Measurements from ENCODE around the gene FBN1. TPM values are rescaled to one million over a fixed set of nuclear protein-coding genes. Genes with fewer than 3 reads are reported as not detected.

The FBN1 gene
- total RNA-seq, 2 experiments from 2014 or later, result 0.35 to 0.41 TPM

DNA sequence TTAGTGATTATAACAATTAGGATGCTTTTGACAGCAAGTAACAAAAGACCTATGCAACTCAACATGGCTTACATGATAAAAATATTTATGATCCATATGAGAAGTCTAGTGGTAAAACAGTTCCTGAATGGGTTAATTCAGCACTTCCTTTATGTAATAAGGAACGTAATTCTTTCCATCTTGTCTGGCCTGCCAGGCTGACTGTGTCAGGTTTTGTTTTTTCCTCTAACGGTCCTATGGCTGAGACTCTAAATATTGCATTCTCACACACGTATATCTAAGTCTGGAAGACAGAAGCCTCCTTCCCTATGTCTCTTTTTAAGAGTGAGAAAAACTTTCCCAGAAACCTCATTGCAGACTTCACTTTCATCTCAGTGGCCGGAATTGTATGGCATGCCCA, 263.6 kb downstream of the FBN1 start:
- H3K4me1 Mint-ChIP-seq (ENCODE audit: low read depth), result no peaks in the 10 kb centered on the region
- no peak overlapping the region for H3K4me3 Mint-ChIP-seq
- H3K9me3 Mint-ChIP-seq, result peaks cover 2% of the 10 kb centered on the region
- no peak overlapping the region for H3K27ac Mint-ChIP-seq
- CTCF ChIA-PET, result no interaction called here
- H3K27me3 Mint-ChIP-seq (ENCODE audit: low read depth), result peaks cover 12% of the 10 kb centered on the region
- intact Hi-C loops (cut with micrococcal nuclease), result no loop called here
- DNase-seq, result no peak
- H3K36me3 Mint-ChIP-seq (ENCODE audit: low read depth), result no peaks in the 10 kb centered on the region

DNA sequence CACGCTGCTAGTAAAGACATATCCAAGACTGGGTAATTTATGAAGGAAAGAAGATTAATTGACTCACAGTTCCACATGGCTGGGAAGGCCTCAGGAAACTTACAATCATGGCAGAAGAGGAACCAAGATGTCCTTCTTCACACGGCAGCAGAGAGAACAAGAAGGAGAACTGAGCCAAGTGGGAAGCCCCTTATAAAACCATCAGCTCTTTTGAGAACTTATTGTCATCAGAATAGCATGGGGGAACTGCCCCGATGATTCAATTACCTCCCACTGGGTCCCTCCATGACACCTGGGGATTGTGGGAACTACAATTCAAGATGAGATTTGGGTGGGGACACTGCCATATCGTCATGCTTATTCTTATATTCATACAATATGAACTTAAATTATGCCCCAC, 265.3 kb downstream of the FBN1 start:
- CTCF ChIA-PET, result no interaction called here
- no peaks in the 10 kb centered on the region for H3K4me1 Mint-ChIP-seq (ENCODE audit: low read depth)
- peaks cover 20% of the 10 kb centered on the region for H3K27me3 Mint-ChIP-seq (ENCODE audit: low read depth)
- H3K9me3 Mint-ChIP-seq, result peaks cover 2% of the 10 kb centered on the region
- no peak overlapping the region for H3K27ac Mint-ChIP-seq
- H3K4me3 Mint-ChIP-seq, result no peak overlapping the region
- H3K36me3 Mint-ChIP-seq (ENCODE audit: low read depth), result no peaks in the 10 kb centered on the region
- no peak for DNase-seq
- intact Hi-C loops (cut with micrococcal nuclease), result no loop called here

DNA sequence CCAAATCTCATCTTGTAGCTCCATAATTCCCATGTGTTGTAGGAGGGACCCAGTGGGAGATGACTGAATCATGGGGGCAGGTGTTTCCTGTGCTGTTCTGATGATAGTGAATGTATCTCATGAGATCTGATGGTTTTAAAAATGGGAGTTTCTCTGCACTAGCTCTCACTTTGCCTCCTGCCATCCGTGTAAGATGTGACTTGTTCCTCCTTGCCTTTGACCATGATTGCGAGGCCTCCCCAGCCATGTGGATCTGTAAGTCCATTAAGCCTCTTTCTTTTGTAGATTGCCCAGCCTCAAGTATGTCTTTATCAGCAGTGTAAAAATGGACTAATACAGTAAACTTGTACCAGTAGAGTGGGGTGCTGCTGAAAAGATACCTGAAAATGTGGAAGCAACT, 269.7 kb downstream of the FBN1 start:
- Mint-ChIP-seq H3K9me3 (peaks cover 2% of the 10 kb centered on the region), H3K36me3 (ENCODE audit: low read depth) (no peaks in the 10 kb centered on the region), H3K27me3 (ENCODE audit: low read depth) (peaks cover 32% of the 10 kb centered on the region), H3K27ac (no peak overlapping the region), H3K4me3 (no peak overlapping the region), H3K4me1 (ENCODE audit: low read depth) (no peaks in the 10 kb centered on the region)
- no peak for DNase-seq
- intact Hi-C loops (cut with micrococcal nuclease), result no loop called here
- CTCF ChIA-PET, result interaction anchor here (2.0 kb wide), 1 partner anchor 17 kb away, joined by 9 read pairs; no protein-coding TSS in a partner anchor

DNA sequence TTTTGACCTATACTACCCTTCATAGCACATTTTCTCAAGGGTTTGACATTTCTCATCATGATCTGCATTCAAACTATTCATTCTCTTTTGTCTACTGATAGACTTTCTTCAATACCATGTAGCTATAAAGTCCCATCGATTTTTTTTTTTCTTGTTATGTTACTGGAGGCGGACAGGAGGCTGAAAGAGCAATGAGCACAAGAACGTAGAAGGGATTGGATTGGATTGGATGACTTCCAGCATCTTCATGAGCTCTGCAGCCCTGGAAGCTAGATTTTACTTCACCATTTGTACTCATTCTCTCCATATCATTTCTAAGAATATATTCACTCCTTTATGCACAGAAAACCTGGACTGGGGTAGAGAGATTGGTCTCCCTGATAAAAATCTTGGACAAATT, 271.0 kb downstream of the FBN1 start:
- no peak overlapping the region for H3K4me3 Mint-ChIP-seq
- intact Hi-C loops (cut with micrococcal nuclease), result no loop called here
- no peaks in the 10 kb centered on the region for H3K4me1 Mint-ChIP-seq (ENCODE audit: low read depth)
- H3K9me3 Mint-ChIP-seq, result peaks cover 2% of the 10 kb centered on the region
- H3K27ac Mint-ChIP-seq, result no peak overlapping the region
- H3K36me3 Mint-ChIP-seq (ENCODE audit: low read depth), result no peaks in the 10 kb centered on the region
- CTCF ChIA-PET, result interaction anchor here (2.0 kb wide), 1 partner anchor 16 kb away, joined by 9 read pairs; no protein-coding TSS in a partner anchor
- peaks cover 29% of the 10 kb centered on the region for H3K27me3 Mint-ChIP-seq (ENCODE audit: low read depth)
- DNase-seq, result no peak

DNA sequence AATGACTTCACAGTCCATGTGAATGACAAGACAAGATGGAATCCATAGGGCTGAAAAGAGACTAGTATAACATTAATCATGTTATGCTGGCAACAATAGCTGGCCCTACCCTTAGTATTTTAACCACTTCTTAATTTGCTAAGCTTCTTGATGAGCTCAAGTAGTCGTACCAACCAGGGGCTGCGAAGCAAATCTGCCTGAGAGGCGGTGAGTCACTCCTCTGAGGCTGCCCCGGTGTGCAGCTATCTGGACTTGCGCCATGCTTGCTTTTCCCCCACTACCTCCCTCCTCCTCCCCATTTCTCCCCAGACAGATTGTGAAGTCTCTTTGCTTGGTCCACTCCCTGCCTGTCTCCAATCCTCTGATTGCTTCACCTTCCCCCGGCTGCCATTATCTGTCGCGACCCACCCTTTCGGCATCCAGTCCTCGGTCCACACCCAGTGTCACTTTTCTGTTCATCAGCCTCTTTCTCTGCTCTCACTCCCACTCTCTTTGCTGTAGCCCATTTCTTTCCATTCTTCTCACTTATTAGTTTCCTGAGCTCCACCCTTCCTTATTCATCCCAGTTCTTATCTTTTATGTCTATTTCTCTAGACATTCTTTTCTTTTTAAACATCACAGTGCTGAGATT, 271.6 kb downstream of the FBN1 start:
- no peak for DNase-seq
- Mint-ChIP-seq H3K9me3 (peaks cover 2% of the 10 kb centered on the region), H3K4me1 (ENCODE audit: low read depth) (no peaks in the 10 kb centered on the region), H3K27me3 (ENCODE audit: low read depth) (peaks cover 29% of the 10 kb centered on the region), H3K36me3 (ENCODE audit: low read depth) (no peaks in the 10 kb centered on the region), H3K27ac (no peak overlapping the region), H3K4me3 (no peak overlapping the region)
- intact Hi-C loops (cut with micrococcal nuclease), result no loop called here
- CTCF ChIA-PET, result interaction anchor here (2.0 kb wide), 1 partner anchor 15 kb away, joined by 9 read pairs; no protein-coding TSS in a partner anchor

DNA sequence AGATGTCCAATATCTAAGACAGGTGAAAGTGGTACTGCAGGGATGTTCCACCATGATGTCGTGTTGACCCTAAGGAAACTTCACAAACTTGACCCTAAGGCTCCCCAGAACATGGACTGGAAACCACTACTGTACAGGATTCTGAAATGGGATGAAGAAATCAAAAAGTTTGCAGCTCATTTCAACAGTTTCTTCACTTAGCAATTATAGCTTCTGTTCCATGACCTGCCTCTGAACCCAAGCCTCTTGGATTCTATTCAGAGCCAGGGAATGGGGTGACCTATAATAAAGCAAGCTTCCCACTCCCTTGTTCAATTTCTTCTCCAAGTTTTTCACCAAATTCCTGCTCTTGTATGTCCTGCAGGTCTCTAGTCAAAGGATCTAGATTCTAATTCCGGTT, 273.5 kb downstream of the FBN1 start:
- Mint-ChIP-seq H3K4me1 (ENCODE audit: low read depth) (no peaks in the 10 kb centered on the region), H3K9me3 (no peaks in the 10 kb centered on the region), H3K36me3 (ENCODE audit: low read depth) (no peaks in the 10 kb centered on the region), H3K4me3 (no peak overlapping the region), H3K27ac (no peak overlapping the region), H3K27me3 (ENCODE audit: low read depth) (peaks cover 28% of the 10 kb centered on the region)
- DNase-seq, result no peak
- intact Hi-C loops (cut with micrococcal nuclease), result no loop called here
- CTCF ChIA-PET, result interaction anchor here (0.5 to 0.6 kb wide), 3 partner anchors 13 to 1050 kb away, joined by 3 read pairs; no protein-coding TSS in a partner anchor

DNA sequence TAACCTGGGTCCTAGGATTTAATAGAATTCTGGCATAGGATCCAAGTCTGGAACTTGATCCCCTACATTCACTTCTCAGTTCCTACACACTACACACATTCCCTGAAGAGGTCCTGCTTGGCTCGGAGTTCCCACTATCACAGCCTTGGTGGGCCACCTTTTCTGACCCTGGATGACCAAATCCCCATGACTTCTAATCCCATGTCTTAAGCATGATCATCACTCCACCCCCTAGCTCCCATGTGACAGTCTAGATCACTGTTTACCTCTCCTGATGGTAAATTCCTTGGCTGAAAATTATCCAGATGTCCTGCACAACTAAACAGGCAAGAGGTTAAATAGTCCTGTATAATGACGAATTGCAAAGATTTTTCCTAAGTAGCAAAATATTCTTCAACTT, 274.0 kb downstream of the FBN1 start:
- CTCF ChIA-PET, result interaction anchor here (0.5 kb wide), 1 partner anchor 1050 kb away, joined by 3 read pairs; no protein-coding TSS in a partner anchor
- peaks cover 28% of the 10 kb centered on the region for H3K27me3 Mint-ChIP-seq (ENCODE audit: low read depth)
- no peaks in the 10 kb centered on the region for H3K9me3 Mint-ChIP-seq
- DNase-seq, result no peak
- H3K4me3 Mint-ChIP-seq, result no peak overlapping the region
- H3K36me3 Mint-ChIP-seq (ENCODE audit: low read depth), result no peaks in the 10 kb centered on the region
- no peak overlapping the region for H3K27ac Mint-ChIP-seq
- no peaks in the 10 kb centered on the region for H3K4me1 Mint-ChIP-seq (ENCODE audit: low read depth)
- intact Hi-C loops (cut with micrococcal nuclease), result no loop called here

DNA sequence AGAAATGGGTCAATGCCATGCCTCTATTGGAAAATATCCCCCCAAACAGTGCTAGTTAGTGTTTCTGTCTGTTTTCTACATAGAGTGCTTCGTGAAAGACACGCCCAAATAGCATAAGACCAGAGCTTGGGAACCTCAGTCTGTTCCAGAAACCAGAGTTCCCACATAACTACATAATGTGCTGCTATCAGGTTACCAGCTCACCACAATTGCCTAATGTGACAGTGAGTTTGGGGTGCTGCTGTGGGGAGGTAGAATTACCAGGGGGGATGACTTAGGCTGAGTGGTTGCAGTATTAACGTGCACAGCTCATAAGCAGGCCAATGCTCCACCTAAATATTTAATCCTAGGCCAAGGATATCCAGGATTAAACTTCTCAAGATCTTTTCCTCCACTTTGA, 275.0 kb downstream of the FBN1 start:
- Mint-ChIP-seq H3K27ac (no peak overlapping the region), H3K9me3 (no peaks in the 10 kb centered on the region), H3K27me3 (ENCODE audit: low read depth) (peaks cover 21% of the 10 kb centered on the region), H3K36me3 (ENCODE audit: low read depth) (no peaks in the 10 kb centered on the region), H3K4me3 (no peak overlapping the region), H3K4me1 (ENCODE audit: low read depth) (no peaks in the 10 kb centered on the region)
- CTCF ChIA-PET, result interaction anchor here (0.7 to 1.9 kb wide), 2 partner anchors 18 to 121 kb away, joined by 3 to 9 read pairs; no protein-coding TSS in a partner anchor
- no peak for DNase-seq
- intact Hi-C loops (cut with micrococcal nuclease), result no loop called here

DNA sequence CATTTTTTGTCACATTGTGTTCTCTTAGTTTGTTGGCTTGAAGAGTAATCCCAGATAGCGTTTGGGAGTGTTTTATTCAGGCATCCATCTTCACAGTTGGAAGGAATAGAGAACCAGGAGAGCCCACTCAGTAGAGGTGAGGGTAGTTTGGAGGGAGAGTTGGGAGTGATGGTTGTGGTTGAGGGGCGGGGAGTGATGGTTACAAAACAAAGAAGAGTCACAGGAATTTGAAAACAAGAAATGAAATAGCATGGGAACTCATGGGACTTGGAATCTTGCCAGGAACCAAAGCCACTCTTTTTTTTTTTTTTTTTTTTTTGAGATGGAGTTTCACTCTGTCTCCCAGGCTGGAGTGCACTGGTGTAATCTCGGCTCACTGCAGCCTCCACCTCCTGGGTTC, 278.0 kb downstream of the FBN1 start:
- Mint-ChIP-seq H3K9me3 (no peaks in the 10 kb centered on the region), H3K36me3 (ENCODE audit: low read depth) (no peaks in the 10 kb centered on the region), H3K4me1 (ENCODE audit: low read depth) (no peaks in the 10 kb centered on the region), H3K27ac (no peak overlapping the region), H3K27me3 (ENCODE audit: low read depth) (peaks cover 4% of the 10 kb centered on the region), H3K4me3 (no peak overlapping the region)
- CTCF ChIA-PET, result no interaction called here
- DNase-seq, result no peak
- intact Hi-C loops (cut with micrococcal nuclease), result no loop called here

DNA sequence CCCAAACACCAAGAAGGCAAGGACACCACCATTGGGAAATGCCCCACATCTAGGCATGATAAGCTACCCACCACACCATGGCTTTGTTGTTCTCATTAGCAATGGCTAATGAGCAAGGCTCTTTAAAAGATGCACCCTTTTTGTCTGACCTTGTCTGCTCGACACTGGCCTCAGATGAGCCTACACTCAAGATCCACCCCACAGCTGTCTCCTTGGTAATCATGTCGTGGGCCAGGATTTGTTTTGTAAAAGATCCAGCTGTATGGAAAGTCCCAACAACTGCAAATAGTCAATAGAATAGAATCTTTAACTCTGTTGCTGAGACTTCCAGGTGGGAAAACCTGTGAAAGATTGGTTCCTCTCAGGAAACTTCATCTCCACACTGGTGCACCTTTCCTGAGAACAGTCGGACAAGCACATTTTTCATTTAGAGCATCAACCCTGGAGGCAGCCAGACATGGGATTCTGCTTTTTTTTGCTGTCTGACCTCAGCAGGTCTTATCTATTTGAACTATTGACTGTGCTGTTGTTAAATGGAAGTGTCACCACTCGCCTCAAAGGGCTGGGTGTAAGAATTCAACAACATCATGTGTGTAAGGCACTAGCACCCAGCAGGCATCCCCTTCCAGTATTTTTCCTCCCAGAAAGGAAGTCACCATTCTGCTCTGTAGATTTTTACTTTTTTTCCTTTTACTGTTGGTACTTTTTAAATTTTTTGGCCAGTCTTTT, 278.8 kb downstream of the FBN1 start:
- CTCF ChIA-PET, result interaction anchor here (0.7 kb wide), 1 partner anchor 16 kb away, joined by 5 read pairs; no protein-coding TSS in a partner anchor
- Mint-ChIP-seq H3K4me3 (no peak overlapping the region), H3K27ac (no peak overlapping the region), H3K4me1 (ENCODE audit: low read depth) (no peaks in the 10 kb centered on the region), H3K36me3 (ENCODE audit: low read depth) (no peaks in the 10 kb centered on the region), H3K9me3 (peaks cover 2% of the 10 kb centered on the region), H3K27me3 (ENCODE audit: low read depth) (peaks cover 4% of the 10 kb centered on the region)
- intact Hi-C loops (cut with micrococcal nuclease), result no loop called here
- no peak for DNase-seq

DNA sequence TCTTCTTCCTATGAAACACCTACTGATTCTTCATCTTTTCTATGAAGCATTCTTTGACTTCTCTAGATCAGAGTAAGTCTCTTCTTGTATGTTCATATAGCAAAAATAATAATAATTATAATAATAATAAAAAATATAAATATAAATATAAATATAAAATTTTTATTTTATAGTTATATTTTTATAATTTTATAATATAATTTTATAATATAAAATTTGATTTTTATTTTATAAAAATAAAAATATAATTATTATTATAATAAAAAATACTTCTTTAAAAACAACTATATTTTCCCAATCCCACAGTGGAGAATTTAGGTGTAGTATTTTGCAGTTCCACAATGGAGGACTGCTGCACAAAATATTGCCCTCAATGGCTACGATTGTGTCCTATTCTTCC, 279.9 kb downstream of the FBN1 start:
- intact Hi-C loops (cut with micrococcal nuclease), result no loop called here
- Mint-ChIP-seq H3K4me3 (no peak overlapping the region), H3K36me3 (ENCODE audit: low read depth) (no peaks in the 10 kb centered on the region), H3K27ac (no peak overlapping the region), H3K9me3 (peaks cover 2% of the 10 kb centered on the region), H3K27me3 (ENCODE audit: low read depth) (peaks cover 4% of the 10 kb centered on the region), H3K4me1 (ENCODE audit: low read depth) (no peaks in the 10 kb centered on the region)
- CTCF ChIA-PET, result no interaction called here
- DNase-seq, result no peak

DNA sequence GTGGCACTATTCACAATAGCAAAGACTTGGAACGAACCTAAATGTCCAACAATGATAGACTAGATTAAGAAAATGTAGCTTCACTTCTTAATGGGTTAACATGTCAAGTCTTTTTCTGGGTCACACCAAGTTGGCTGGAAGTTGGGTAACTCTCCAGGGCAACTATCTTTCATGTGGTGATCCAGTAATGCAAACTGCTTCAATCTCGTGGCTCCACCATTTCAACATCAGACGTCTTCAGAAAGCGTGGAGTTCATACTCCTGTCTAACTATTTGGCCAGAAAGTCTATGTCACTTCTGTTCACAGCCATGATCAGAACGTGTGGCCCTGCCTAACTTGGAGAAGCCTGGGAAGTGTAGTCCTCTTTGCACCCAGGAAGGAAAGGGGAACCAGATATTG, 282.0 kb downstream of the FBN1 start:
- DNase-seq, result no peak
- intact Hi-C loops (cut with micrococcal nuclease), result no loop called here
- peaks cover 4% of the 10 kb centered on the region for H3K27me3 Mint-ChIP-seq (ENCODE audit: low read depth)
- H3K9me3 Mint-ChIP-seq, result peaks cover 2% of the 10 kb centered on the region
- H3K4me1 Mint-ChIP-seq (ENCODE audit: low read depth), result peaks cover 2% of the 10 kb centered on the region
- no peak overlapping the region for H3K27ac Mint-ChIP-seq
- no peak overlapping the region for H3K4me3 Mint-ChIP-seq
- CTCF ChIA-PET, result interaction anchor here (0.6 kb wide), 1 partner anchor 22 kb away, joined by 3 read pairs; no protein-coding TSS in a partner anchor
- no peaks in the 10 kb centered on the region for H3K36me3 Mint-ChIP-seq (ENCODE audit: low read depth)

DNA sequence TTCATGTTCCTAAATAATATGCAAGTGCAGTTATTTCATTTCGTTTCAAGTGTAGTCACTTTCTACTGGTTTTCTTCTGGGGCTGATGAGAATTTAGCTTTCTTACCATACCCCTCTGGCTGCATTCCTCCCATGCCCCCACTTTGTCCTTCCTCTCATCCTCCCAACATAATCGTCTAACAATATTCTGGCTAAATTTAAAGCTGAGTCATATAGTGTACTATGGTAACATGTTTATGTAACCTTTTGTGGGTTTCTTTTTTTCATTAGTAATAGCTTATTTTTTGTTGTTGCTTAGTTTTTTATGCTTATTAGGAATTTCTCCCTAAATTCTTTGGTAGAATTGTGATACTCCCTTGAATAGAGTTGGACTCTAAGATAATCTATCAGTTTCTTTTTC, 283.8 kb downstream of the FBN1 start:
- peaks cover 4% of the 10 kb centered on the region for H3K4me1 Mint-ChIP-seq (ENCODE audit: low read depth)
- peaks cover 4% of the 10 kb centered on the region for H3K27me3 Mint-ChIP-seq (ENCODE audit: low read depth)
- H3K27ac Mint-ChIP-seq, result no peak overlapping the region
- CTCF ChIA-PET, result no interaction called here
- no peaks in the 10 kb centered on the region for H3K36me3 Mint-ChIP-seq (ENCODE audit: low read depth)
- intact Hi-C loops (cut with micrococcal nuclease), result no loop called here
- no peak for DNase-seq
- peaks cover 2% of the 10 kb centered on the region for H3K9me3 Mint-ChIP-seq
- no peak overlapping the region for H3K4me3 Mint-ChIP-seq

Data from activated naive CD4-positive, alpha-beta T cell treated with anti-CD3 and anti-CD28 coated beads for 36 hours (primary cell).